Measurements from ENCODE around the gene MTMR3. TPM values are rescaled to one million over a fixed set of nuclear protein-coding genes. Genes with fewer than 3 reads are reported as not detected.

MTMR3 gene
- total and polyA plus RNA-seq, 2 experiments from 2014 or later = 12.6 to 22.2 TPM

DNA sequence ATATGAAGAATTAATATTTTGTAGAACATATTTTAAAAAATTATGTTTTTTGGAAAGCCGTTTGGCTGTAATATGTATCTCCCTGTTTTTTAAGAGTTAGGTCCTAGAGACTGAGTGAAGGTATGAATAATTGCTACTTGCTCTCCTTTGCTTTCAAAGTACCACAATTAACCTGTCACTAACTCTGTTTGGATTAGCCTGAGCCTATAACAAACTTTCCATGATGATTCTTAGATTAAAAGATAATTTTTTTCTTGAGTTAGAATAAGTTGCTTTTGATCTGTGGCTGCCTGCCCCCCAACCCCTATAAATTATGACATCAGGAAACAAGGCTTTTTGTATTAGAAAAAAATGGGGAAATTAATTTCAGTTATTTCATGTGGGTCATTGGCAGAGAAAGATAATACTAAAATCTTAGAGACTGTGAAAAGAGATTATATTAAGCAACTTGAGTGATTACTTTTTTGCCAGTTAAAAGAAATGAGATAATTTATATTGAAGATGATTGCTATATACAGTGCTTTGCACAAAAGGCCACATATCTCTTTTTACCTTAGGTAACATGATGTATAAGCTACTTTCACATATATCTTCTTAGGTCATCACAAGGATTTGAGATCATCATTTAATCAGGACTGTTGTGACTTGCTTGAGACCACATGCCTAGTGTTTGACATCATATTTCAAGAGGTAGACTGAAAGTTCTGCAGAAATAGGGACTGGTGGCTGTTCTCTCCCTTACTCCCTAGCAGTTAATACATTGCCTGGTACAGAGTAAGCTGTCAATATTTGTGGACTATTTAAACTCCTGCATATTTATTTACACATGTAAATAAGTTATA is 9.6 kb downstream of the MTMR3 start:
- Histone ChIP-seq H3K9me3 (ENCODE audit: low read depth) (no peaks in the 10 kb centered on the region), H3K27ac (no peak overlapping the region), H3K27me3 (replicated peaks; ENCODE audit: insufficient read depth) (no peaks in the 10 kb centered on the region), H3K9ac (no peak overlapping the region), H3K4me3 (no peak overlapping the region), H3K36me3 (ENCODE audit: low read depth) (no peaks in the 10 kb centered on the region), H3K79me2 (ENCODE audit: insufficient read depth) (peaks cover 100% of the 10 kb centered on the region), H4K20me1 (ENCODE audit: insufficient read depth) (peaks cover 11% of the 10 kb centered on the region; the same call in 1 of the 2 replicates), H3K4me1 (ENCODE audit: insufficient read depth) (no peaks in the 10 kb centered on the region), H3F3A (ENCODE audit: insufficient read depth) (no peaks in the 10 kb centered on the region), H3K9me2 (ENCODE audit: insufficient read depth) (no peaks in the 10 kb centered on the region), H2AFZ (no peak overlapping the region), H3K4me2 (ENCODE audit: unreplicated experiment) (no peak overlapping the region)
- no peak for DNase-seq
- 97 to 100% methylated on average over 1 of the region's 1 CpG for WGBS, 2 experiments (ENCODE audit: low coverage in 1 of 2, low lambda C conversion rate in 2 of 2, missing lambda C conversion rate in 2 of 2)
- TF ChIP-seq EZH2phosphoT487 (IDR thresholded peaks at IDR 0.05; ENCODE audit: insufficient read depth, low read depth) (no peak), EZH2 (IDR thresholded peaks at IDR 0.05; ENCODE audit: insufficient read depth, poor library complexity, severe bottlenecking) (no peak)
- in situ Hi-C loops (cut with MboI) = no loop called here

DNA sequence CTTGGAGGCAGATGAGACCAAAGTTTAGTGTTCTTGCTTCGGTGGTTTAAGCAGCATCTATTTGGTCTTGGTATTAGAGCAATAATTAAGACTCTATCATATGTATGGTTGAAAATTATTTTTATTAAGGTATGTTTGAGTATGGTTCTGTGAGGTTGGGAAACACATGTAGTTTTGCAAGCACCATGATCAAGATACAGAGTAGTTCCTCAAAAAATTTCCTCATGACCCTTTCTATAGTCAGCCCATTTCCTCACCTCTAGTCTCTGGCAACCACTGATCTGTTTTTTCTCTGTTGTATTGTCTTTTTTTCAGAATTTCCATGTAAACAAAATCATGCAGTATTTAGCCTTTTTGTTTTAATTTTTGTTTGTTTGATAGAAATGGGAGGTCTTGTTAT is 18.4 kb downstream of the MTMR3 start:
- no peak overlapping the region for H3K9ac ChIP-seq
- TF ChIP-seq EZH2 (IDR thresholded peaks at IDR 0.05; ENCODE audit: insufficient read depth, poor library complexity, severe bottlenecking) = no peak
- no peak for TF ChIP-seq EZH2phosphoT487 (IDR thresholded peaks at IDR 0.05; ENCODE audit: insufficient read depth, low read depth)
- H3K9me2 ChIP-seq (ENCODE audit: insufficient read depth) = no peaks in the 10 kb centered on the region
- WGBS, 2 experiments (ENCODE audit: low coverage in 1 of 2, low lambda C conversion rate in 2 of 2, missing lambda C conversion rate in 2 of 2) = 94 to 98% methylated on average over 1 of the region's 1 CpG
- no peaks in the 10 kb centered on the region for H3K36me3 ChIP-seq (ENCODE audit: low read depth)
- H3K4me1 ChIP-seq (ENCODE audit: insufficient read depth) = no peaks in the 10 kb centered on the region
- H3K27me3 ChIP-seq (replicated peaks; ENCODE audit: insufficient read depth) = no peaks in the 10 kb centered on the region
- H4K20me1 ChIP-seq (ENCODE audit: insufficient read depth) = peaks cover 12% of the 10 kb centered on the region
- no peak overlapping the region for H3K27ac ChIP-seq
- no peaks in the 10 kb centered on the region for H3K9me3 ChIP-seq (ENCODE audit: low read depth)
- in situ Hi-C loops (cut with MboI) = no loop called here
- DNase-seq = no peak
- no peak overlapping the region for H3K4me2 ChIP-seq (ENCODE audit: unreplicated experiment)
- H3K4me3 ChIP-seq = no peak overlapping the region
- no peaks in the 10 kb centered on the region for H3F3A ChIP-seq (ENCODE audit: insufficient read depth)
- no peak overlapping the region for H2AFZ ChIP-seq
- H3K79me2 ChIP-seq (ENCODE audit: insufficient read depth) = peaks cover 100% of the 10 kb centered on the region

DNA sequence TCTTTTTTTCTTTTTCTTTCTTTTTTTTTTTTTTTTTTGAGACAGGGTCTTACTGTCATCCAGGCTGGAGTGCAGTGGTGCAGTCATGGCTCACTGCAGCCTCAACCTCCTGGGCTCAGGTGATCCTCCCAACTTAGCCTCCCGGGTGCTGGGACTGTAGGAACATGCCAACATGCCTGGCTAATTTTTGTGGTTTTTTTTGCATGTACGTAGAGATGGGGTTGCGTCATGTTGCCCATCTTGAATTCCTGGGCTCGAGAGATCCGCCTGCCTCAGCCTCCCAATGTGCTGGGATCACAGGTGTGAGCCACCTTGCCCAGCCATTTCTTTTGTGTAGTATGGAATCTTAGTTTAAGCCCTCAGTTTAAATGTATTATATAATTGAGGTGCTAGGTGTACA is 20.4 kb downstream of the MTMR3 start:
- in situ Hi-C loops (cut with MboI) = no loop called here
- WGBS, 2 experiments (ENCODE audit: low coverage in 1 of 2, low lambda C conversion rate in 2 of 2, missing lambda C conversion rate in 2 of 2) = 97 to 99% methylated on average over 5 of the region's 5 CpGs
- H3K27ac ChIP-seq = no peak overlapping the region
- no peaks in the 10 kb centered on the region for H3K36me3 ChIP-seq (ENCODE audit: low read depth)
- H3K9me2 ChIP-seq (ENCODE audit: insufficient read depth) = no peaks in the 10 kb centered on the region
- peaks cover 98% of the 10 kb centered on the region for H3K79me2 ChIP-seq (ENCODE audit: insufficient read depth)
- no peaks in the 10 kb centered on the region for H3K9me3 ChIP-seq (ENCODE audit: low read depth)
- DNase-seq = no peak
- peaks cover 12% of the 10 kb centered on the region for H3F3A ChIP-seq (ENCODE audit: insufficient read depth)
- H3K4me2 ChIP-seq (ENCODE audit: unreplicated experiment) = no peak overlapping the region
- H4K20me1 ChIP-seq (ENCODE audit: insufficient read depth) = peaks cover 19% of the 10 kb centered on the region
- TF ChIP-seq EZH2 (IDR thresholded peaks at IDR 0.05; ENCODE audit: insufficient read depth, poor library complexity, severe bottlenecking) (no peak), EZH2phosphoT487 (IDR thresholded peaks at IDR 0.05; ENCODE audit: insufficient read depth, low read depth) (no peak)
- H3K4me1 ChIP-seq (ENCODE audit: insufficient read depth) = peaks cover 14% of the 10 kb centered on the region
- no peaks in the 10 kb centered on the region for H3K27me3 ChIP-seq (replicated peaks; ENCODE audit: insufficient read depth)
- no peak overlapping the region for H3K4me3 ChIP-seq
- H2AFZ ChIP-seq = no peak overlapping the region
- no peak overlapping the region for H3K9ac ChIP-seq

DNA sequence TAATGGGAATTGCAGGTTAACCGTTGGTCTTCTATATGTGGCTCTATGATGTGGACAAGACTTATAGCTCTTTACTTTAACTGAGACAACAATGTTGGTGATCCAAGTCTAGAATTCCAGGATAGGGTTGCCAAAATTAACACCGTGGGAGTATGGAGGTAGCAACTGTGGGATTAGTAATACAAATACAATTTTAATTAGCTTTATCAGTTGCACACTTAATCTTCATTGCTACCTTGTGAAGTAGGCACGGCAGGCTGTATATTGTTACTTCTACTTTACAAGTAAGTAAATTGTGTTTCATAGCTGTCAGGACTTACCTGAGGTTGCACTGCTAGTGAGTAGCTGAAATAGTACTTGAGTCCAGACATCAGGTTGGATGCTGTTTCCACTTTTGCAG is 21.0 kb downstream of the MTMR3 start:
- Histone ChIP-seq H3F3A (ENCODE audit: insufficient read depth) (peaks cover 14% of the 10 kb centered on the region), H3K4me1 (ENCODE audit: insufficient read depth) (peaks cover 15% of the 10 kb centered on the region), H3K9me2 (ENCODE audit: insufficient read depth) (no peaks in the 10 kb centered on the region), H3K9me3 (ENCODE audit: low read depth) (no peaks in the 10 kb centered on the region), H3K79me2 (ENCODE audit: insufficient read depth) (peaks cover 98% of the 10 kb centered on the region), H3K27ac (no peak overlapping the region), H3K27me3 (replicated peaks; ENCODE audit: insufficient read depth) (no peaks in the 10 kb centered on the region), H3K9ac (no peak overlapping the region), H2AFZ (no peak overlapping the region), H3K36me3 (ENCODE audit: low read depth) (no peaks in the 10 kb centered on the region), H3K4me2 (ENCODE audit: unreplicated experiment) (no peak overlapping the region), H3K4me3 (no peak overlapping the region), H4K20me1 (ENCODE audit: insufficient read depth) (peaks cover 22% of the 10 kb centered on the region)
- WGBS, 2 experiments (ENCODE audit: low coverage in 1 of 2, low lambda C conversion rate in 2 of 2, missing lambda C conversion rate in 2 of 2) = 75 to 82% methylated on average over 3 of the region's 3 CpGs
- in situ Hi-C loops (cut with MboI) = no loop called here
- TF ChIP-seq EZH2phosphoT487 (IDR thresholded peaks at IDR 0.05; ENCODE audit: insufficient read depth, low read depth) = no peak
- no peak for TF ChIP-seq EZH2 (IDR thresholded peaks at IDR 0.05; ENCODE audit: insufficient read depth, poor library complexity, severe bottlenecking)
- no peak for DNase-seq

Data from GM23248 (cell line).